GM13976 (cell line): ENCODE data around the gene DDAH1.

ENCODE experiments used
- DNase-seq: peaks from one replicate; pipeline ENCODE4 v3.0.0; 2012; ENCODE audit warnings: low spot score
- in situ Hi-C: fragments of 300-500 bp; cut with MboI; formaldehyde crosslinking; loops from one replicate; pipeline ENCODE4 v1.12.0; 2022; ENCODE audit warnings: low sequenced_read_pairs, mixed read lengths, inconsistent platforms; ENCODE audit not compliant: unreplicated experiment
- TF ChIP-seq, protein P1 (sequence below): IDR thresholded peaks from 2 replicates; pipeline ENCODE4 v1.5.1; 2012; ENCODE audit warnings: borderline replicate concordance, mild to moderate bottlenecking; ENCODE audit not compliant: insufficient read depth; ENCODE audit errors: extremely low read depth, missing control alignments, control extremely low read depth

The DDAH1 gene

DNA sequence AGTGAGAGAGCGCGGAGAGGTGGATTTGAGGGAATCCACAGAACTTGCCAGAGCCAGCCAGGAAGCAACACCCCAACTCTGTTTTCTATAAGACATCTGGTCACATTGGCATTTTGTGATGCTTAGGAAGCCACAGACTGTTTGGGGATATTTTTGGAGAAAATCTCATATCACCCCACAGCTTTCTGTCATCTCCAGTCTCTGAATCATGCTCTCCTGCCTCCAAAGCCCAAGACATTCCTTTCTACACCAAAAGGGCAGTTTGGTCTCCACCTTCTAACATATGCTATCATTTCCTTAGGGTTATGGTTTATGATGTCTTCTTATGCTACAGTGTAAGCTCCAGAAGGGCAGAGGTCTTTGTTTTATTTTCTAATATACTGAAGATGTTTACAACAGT, 174.1 kb downstream of the DDAH1 start:
- DNase-seq = no peak
- TF ChIP-seq, protein P1, sequence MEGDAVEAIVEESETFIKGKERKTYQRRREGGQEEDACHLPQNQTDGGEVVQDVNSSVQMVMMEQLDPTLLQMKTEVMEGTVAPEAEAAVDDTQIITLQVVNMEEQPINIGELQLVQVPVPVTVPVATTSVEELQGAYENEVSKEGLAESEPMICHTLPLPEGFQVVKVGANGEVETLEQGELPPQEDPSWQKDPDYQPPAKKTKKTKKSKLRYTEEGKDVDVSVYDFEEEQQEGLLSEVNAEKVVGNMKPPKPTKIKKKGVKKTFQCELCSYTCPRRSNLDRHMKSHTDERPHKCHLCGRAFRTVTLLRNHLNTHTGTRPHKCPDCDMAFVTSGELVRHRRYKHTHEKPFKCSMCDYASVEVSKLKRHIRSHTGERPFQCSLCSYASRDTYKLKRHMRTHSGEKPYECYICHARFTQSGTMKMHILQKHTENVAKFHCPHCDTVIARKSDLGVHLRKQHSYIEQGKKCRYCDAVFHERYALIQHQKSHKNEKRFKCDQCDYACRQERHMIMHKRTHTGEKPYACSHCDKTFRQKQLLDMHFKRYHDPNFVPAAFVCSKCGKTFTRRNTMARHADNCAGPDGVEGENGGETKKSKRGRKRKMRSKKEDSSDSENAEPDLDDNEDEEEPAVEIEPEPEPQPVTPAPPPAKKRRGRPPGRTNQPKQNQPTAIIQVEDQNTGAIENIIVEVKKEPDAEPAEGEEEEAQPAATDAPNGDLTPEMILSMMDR = no peak
- in situ Hi-C loops = no loop called here

DNA sequence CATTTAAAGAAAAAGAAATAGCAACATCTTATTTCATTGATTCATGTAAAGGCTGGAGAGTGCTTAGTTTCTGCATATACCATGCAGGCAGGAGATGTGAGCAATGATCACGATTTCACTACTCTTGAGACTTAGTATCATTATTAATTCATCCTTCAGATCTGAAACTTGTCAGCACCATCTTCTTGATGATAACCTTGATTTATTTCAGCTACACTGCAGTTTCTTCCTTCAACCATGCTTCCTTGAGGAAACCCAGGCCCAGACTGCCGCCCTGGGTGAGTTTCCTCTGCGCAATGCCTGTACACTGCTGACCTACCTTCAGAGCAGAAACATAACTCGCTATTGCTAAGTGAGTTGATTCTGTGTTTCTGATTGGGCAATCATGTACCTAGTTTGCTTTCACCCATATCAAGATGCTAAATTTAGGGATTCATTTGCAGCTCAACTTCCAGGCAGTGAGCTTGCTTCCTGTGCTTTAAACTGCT, 175.1 kb downstream of the DDAH1 start:
- TF ChIP-seq, protein P1 = no peak
- DNase-seq = no peak
- in situ Hi-C loops = no loop called here

DNA sequence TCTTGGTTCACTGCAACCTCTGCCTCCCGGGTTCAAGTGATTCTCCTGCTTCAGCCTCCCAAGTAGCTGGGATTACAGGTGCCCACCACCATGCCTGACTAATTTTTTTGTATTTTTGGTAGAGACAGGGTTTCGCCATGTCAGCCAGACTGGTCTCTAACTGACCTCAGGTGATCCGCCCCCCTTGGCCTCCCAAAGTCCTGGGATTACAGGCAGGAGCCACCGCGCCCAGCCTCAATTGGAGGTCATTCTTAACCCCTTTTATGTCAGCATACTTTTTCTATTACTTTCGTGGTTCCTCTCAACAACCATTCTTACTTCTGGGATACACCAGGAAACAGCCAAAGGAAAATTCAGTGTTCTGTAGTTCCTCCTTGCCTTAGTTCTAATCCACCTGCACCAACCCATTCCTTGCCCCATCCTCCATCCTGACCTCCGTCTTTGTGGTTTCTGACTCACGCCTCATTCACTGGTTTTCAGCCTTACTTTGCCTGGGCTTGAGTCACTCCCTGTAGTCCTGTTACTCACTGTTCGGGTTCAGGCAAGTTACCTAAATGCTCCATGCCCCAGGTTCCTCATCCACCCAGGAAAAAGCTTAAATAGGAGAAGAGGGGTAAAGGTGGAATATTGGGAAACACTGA, 175.6 kb downstream of the DDAH1 start:
- DNase-seq = no peak
- in situ Hi-C loops = no loop called here
- TF ChIP-seq, protein P1 = no peak

DNA sequence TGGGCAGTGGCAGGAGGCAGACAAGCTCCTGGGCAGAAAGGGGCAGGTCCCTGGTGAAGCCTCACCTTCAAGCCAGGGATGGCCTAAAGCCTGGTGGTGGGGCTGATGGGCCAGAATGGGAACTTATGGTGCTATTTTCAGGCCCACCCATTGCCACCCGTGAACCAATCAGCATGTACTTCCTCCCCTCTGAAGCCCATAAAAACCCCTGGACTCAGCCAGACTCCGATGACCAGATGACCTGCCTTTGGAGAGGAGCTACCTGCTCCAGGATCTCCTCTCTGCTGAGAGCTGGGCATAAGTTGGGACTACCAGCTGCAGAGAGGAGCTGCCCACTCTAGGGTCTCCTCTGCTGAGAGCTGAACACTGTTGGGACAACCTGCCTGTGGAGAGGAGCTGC, 180.8 kb downstream of the DDAH1 start:
- in situ Hi-C loops = no loop called here
- DNase-seq = no peak
- TF ChIP-seq, protein P1 = no peak

DNA sequence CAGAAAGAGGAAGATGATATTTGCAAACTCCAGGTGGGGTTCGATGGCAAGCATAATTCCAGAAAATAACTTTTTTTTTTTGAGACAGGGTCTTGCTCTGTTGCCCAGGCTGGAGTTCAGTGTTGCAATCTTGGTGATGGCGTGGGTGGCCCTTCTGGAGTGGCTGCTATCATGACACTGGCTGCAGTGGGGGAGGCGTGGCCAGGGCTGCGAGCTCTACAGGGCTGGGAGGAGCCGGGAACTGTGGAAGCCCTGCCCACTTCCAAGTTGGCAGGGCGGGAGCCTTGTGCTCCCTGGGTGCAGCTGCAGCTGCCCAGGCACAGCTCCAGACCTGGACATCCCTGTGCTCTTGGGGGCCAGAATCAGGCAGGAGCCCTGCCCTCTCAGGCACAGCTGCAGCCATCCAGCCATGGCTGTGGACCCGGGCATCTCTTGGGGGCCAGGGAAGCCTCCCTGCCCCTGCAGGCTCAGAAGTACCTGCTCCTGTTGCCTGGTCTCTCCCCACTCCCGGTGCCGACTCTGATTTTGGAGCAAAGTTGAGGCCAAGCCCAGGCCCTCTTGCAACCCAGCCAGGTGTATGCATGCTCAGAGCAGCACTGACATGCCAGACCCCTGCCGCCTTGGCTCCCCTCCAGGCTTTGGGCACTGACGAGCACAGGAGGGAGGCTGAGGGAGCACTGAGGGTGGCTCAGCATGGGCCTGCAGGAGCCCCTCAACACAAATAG, 181.3 kb downstream of the DDAH1 start:
- in situ Hi-C loops = no loop called here
- no peak for DNase-seq
- TF ChIP-seq, protein P1 = no peak

DNA sequence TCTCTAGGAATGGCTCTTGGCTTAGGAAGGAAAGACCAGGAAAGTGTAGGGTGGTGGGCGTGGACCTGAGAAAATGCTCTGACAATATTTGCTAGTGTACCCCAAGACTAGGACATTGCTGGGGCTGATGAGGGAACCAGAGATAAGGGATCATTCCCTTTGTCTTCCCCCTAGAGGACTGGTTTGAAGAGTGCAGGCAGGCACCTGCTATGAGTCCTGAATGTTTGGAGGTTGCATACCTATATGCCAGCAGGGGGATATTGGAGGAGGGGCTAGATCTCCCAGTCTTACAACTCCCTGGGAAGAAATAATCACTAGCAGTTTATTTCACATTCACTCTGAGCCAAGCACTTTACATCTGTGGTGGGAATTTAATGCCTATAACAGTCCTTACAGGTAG, 182.5 kb downstream of the DDAH1 start:
- DNase-seq = no peak
- TF ChIP-seq, protein P1 = no peak
- in situ Hi-C loops = no loop called here

DNA sequence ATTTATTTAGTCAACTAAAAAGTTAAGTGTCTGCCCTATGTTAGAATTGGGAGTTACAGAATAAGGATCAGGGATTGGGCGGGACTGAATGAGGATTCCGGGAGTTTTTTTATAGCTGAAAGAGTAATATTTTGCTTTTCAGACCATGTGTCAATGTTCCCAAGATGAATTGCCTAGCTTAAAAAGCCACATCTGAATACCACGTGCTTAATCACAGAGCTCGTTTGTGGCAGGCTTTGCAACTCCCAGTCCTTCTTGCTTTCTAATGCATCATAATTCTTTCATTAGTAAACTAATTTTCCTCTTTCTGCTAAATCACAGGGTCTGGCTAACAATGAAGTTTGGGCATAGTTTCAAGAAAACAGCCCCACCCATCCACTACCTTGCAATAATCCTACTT, 184.3 kb downstream of the DDAH1 start:
- in situ Hi-C loops = no loop called here
- TF ChIP-seq, protein P1 = no peak
- no peak for DNase-seq
